ENCODE measurements around the gene TBC1D22A.

DNA sequence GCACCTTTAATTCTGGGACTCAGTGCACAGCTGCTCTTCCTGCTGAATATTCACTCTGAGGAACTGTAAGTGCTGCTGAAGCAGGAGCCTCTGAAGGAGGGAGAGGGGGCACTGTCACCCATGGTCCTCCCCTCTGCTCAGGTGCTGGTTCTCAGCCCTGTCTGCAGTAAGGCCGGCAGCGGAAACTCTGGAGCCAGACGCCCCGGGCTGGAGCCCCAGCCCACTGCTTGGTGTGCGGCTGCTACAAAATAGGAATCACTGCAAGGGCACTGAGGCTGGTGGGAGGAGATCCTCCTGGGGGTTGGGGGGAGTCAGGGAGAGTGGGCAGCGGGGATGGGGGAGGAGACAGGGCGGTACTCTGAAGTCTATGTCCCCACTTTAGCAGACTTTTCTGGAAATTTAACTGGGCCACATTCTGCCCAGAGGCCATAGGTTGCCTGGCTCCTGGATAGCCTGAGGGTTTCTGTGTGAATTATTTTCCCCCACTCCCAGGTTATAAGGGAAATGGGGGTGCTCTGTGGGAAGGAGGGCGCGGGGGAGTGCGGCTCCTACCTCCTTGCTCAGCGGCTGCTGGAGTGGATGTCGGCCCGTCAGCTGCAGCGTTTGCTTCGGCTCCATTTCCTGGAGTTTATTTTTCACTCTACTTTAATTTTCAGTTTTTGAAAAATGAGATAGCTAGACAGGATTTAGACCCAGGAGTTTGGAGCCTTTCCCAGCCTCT lies 33.6 kb downstream of the TBC1D22A start:
- TF ChIP-seq, protein P1, sequence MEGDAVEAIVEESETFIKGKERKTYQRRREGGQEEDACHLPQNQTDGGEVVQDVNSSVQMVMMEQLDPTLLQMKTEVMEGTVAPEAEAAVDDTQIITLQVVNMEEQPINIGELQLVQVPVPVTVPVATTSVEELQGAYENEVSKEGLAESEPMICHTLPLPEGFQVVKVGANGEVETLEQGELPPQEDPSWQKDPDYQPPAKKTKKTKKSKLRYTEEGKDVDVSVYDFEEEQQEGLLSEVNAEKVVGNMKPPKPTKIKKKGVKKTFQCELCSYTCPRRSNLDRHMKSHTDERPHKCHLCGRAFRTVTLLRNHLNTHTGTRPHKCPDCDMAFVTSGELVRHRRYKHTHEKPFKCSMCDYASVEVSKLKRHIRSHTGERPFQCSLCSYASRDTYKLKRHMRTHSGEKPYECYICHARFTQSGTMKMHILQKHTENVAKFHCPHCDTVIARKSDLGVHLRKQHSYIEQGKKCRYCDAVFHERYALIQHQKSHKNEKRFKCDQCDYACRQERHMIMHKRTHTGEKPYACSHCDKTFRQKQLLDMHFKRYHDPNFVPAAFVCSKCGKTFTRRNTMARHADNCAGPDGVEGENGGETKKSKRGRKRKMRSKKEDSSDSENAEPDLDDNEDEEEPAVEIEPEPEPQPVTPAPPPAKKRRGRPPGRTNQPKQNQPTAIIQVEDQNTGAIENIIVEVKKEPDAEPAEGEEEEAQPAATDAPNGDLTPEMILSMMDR (IDR thresholded peaks at IDR 0.05), result no peak
- TF ChIP-seq EZH2phosphoT487 (IDR thresholded peaks at IDR 0.05) (no peak), EZH2 (IDR thresholded peaks at IDR 0.05) (no peak)

Data from neural progenitor cell (in vitro differentiated cells).